GM19397 (cell line): ENCODE data around the gene SHF.

Experiments
- ATAC-seq: cut with Tn5 transposase; IDR thresholded peaks from one replicate; pipeline ENCODE4 v1.9.1; 2021; ENCODE audit warnings: mild to moderate bottlenecking, moderate library complexity; ENCODE audit not compliant: unreplicated experiment

Gene SHF

DNA sequence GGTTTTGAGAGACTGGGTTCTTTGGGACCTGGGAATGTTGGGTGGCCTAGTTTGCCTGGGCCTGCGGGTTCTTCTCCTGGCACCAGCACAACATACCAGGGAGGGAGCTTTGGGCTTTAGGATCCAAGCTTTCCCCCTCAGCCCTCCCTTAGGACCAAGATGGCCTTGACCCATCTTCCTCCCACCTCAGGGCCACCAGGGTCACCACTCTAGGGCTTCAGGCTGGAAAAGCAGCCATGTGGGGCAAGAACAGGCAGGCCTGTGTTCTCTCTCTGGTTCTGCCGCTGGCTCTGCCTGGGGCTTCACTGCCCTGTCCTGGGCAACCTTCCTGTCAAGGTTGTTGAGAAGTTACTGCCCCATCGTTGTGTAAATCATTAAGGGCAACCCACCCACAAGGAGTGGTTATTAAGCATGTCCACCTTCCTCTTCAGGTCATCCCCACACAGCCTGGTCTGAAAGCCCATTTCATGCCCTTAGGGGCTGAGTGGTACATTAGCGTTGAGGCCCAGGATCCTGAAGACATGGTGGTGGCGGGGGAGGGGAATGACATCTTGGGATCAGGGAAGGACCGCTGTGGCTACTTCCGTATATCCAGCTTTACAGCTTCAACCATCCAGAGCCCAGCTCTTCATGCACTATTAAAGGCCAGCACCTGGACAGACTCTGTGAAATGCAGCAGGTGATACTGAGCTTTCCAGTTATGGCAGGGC is 57.3 kb downstream of the SHF start:
- no peak for ATAC-seq

DNA sequence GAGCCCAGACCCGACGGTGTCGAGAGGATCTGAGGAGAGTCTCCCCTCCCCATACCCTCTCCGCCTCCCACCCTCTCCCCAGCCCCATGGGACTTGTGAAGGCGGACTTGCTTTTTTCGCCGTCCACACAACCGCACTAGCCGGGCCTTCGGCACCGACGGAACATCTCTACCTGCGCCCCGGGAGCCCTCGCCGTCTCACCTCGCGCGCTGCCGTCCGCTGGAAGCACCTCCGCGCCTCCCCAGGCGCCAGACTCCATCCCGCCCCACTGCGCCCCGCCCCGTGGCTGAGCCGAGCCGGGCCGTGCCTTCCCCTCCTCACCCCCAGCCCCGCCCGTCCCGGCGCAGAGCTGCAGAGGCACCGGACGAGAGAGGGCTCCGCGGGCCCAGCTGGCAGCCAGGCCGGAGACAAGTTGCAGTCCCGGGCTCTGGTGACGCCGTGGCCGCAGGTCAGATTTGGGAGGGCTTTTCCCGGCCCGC is 58.1 kb downstream of the SHF start, which contains the start of the genes DUOX1 and DUOXA1:
DUOX1 (plus strand) TSS at position 344 of the 479 bp plus-strand sequence. CDS start 1,973 bp downstream, outside the sequence.
DUOXA1 (minus strand) TSS at position 229 of the 479 bp plus-strand sequence. CDS start 6,865 bp downstream, outside the sequence.
- no peak for ATAC-seq

DNA sequence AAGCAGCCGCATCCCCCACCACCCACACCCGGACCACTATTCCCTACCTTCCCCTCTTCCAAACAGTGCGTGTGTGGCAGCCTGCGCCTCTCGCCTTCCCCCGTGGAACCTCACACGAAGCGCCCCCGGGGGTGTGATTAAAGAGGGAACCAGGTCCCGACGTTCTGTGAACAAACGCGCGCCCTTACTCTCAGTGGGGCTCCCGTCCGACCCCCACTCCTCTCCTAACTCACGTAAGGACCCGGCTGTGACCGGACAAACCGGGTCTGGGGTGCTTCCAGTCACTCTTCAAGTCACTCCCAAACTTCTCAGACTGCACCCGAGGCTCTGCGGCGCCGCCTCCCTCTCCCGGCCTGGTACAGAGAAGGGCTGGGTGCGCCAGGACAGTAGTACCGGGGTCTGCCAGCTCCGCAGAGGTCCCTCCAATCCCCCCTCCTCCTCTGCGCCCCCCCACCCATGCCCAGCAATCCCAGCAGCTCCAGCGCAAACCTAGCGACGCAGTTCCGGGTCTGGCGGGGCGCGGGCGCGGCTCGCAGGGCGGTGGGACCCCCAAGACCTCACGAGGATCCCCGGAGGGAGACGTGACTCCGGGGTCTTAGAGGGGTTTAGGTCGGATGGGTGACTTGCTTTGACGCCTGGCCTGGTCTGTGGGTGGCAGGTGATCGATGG is 58.7 kb downstream of the SHF start:
- ATAC-seq: no peak

DNA sequence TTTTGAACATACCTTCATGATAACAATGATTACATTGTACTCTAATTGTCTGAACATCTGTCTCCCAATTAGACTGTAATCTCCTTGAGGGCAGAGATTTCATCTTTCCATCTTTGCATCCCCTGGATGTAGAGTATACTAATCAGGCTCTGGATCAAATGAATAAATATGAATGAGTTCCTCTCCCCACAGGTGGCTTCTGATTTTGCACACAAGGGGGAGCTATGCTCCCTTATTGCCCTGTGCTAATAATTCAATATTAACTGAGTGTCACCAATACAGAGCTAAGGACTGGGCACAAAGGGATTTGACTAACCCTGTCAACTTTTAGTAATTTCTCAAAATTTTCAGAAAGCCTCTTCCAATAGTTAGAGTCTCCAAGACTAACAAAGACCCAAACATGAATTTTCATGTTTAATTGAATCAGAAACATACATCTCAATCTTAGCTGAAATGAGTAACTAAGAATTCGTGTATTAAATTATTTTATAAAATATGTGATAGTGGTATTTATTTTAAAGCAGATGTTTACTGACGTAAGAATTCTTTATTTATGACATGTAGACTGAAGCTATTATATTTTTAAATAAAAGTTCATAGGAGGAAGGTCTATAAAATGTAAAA is 61.1 kb downstream of the SHF start:
- ATAC-seq: no peak

DNA sequence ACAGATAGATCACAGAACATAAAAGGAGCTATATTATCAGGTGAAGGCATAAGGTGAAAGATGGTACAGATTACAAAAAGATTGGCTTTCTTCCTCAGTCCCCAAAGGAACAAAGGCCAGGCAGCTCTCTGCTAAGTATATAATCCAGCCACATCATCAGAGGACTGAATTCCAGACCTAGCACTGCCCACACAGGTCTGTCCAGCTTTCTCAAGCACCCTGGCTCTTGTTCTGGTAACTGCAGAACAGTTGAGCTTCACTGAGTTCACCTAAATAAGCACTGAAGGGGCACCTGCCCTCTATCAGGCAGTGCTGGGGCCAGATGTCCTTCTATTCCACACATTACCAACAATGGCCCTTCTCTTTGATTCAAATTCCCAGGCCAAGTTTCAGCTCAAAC is 64.4 kb downstream of the SHF start:
- no peak for ATAC-seq

DNA sequence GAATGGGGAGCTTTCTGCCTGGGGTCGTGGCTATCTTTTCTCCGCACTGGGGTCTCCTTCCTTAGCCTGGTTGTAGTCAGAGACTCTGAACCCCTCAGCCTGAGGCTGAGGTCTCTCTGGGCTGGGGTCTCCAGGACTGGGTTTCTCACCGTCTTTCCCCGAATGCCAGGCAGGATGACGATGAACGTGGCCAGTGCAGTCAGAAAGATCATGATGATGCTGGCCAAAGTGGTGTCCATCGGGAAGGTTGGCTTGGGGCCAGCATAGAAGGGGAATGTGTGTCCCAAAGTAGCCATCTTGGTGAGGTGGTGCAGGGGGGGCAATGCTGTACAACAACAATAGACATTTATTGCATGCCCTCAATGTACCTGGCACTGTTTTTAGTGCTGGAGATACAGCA is 65.0 kb downstream of the SHF start:
- ATAC-seq: no peak

DNA sequence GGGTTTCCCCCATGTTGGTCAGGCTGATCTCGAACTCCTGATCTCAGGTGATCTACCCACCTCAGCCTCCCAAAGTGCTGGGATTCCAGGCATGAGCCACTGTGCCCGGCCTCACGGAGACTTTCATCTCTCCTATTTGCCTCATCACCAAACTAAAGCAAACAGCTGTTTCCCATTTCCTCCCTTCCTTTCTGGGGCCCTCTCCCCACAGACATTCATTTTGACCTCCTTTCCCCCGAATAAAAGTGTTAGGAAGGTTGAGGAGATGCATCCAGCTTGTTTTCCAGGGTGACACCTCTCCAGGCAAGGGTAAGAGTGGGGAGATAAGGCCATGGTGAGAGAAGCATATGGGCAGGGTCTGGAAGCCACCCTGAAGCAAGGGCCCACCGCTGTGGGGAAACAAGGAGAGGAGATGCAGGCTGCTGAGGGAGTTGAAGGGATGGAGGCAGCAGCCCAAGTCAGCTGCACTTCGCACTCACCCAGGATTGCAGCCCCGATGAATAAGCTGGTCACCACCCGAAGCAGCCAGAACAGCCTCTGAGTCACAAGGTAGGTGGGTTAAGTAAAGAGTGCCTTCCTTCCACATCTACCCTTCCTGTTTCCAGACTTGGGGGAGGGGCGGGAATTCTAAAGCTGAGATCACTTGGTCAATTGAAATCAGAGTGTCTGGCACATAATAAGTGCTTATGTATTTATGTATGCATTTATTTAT is 65.9 kb downstream of the SHF start:
- ATAC-seq: no peak

DNA sequence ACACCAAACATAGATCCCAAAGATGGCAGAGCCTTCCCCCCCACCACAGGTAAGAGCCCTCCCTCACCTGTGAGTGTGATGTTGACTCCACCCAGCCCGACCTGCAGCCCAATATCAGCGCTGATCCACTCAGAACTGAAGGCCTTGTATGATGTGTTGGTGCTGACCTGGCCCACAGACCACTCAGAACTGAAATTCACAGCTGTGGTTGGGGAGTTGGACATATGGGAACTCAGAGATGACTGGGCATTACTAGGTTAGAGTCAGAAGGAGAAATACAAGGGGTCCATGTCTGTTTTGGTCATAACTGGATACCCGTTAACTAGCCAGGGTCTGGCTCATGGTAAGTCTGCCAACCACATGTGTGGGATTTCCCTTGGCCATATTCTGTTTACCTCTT is 66.7 kb downstream of the SHF start:
- no peak for ATAC-seq

DNA sequence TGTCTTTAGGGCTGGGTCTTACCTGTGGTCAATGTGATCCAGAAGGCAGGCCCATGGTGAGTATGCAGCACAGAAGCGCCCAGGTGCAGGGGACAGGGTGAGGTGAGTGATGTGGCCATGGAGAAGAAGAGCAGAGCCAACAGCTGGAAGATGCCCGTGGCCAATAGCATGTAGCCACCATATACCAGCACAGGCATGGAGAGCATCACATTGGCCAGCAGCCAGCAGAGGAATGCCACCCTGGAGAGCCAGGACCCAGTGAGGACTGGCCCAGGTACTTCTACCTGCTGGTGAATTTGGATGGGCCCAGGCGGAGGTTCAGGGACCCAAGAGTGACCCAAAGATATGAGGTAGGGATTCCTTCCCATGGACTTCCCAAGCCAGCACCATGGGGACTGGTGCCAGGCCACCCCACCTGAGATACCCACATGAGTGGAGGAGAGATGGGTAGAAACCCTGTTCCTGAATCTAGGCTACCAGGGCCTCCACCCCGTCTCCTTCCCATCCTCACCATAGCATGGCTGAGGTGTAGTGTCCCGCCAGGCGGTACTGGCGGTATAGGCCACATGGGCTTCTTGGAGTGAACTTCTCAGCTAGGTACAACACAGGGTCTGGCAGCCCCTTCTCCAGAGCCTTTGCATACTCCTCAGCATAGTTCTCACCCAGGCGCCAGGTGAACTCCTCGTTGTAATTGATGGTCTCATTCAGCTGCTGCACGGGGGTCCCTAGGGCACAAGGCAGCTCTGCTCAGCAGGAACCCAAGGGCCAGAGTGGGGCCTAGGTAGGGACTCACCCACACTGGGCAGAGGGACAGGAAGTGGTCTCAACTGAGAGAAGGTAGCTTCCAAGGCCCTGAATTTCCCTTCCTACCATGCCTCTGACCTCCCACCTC is 67.4 kb downstream of the SHF start:
- ATAC-seq: no peak

DNA sequence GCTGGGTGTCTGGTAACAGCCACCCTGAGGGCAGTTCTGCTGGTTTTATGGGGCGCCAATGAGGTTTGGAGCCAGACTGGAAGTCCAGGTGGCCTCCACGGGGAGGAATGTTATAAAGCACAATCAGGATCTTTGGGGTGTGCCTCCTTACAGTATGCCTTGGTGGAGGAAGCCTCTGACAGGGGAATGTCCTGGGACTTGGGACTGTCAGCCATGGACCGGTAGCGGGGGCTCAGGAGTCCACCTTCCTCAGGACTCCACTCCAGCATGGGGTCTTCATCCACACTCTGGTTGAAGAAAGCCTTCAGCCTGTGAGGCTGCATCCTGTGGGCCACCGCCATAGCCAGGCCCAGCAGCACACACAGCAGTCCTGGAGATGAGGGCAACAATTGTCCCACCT is 68.8 kb downstream of the SHF start:
- ATAC-seq: no peak

DNA sequence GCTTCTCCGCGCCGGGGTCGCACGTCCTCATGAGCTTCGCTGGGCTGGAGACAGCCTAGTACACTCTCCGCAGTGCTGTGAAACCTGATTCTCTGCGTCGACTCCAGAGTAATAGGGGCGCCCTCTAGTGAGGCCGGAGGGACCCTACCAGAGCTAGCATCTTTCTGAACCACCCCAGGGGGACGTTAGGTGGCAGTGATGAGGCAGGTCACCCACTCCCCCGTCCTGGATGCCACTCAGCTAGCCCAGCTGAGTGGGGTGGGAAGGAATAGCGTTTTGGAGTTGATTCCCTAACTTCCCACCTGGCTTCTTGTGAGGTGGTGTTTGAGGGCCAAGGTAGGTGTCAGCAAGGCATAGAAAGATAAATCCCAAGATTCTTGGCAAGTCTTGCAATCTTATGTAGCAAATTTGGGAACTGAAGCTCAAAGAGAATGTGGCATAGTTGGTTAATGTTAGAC is 69.6 kb downstream of the SHF start:
- ATAC-seq: peak; percentile 93

DNA sequence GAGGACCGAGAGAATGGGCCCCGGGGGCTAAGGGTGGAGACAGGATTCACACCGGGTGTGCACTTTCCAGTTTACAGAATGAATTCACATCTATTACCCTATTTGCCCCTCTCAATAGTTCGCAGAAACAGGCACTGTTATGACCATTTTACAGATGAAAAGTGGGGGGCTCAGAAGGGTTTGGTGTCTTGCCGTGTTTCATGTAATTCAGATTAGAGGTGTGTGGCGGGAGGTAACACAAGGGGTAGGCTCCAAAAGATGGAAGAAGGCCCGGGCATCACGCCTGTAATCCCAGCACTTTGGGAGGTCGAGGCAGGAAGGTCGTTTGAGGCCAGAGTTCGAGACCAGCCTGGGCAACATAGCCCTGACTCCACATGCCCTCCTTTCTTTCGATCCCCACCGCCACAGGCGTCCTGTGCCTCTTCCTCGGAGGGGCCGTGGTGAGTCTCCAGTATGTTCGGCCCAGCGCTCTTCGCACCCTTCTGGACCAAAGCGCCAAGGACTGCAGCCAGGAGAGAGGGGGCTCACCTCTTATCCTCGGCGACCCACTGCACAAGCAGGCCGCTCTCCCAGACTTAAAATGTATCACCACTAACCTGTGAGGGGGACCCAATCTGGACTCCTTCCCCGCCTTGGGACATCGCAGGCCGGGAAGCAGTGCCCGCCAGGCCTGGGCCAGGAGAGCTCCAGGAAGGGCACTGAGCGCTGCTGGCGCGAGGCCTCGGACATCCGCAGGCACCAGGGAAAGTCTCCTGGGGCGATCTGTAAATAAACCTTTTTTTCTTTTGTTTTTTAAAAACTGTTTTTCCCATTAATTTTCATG is 70.2 kb downstream of the SHF start:
- ATAC-seq: peak; percentile 10
